DMS153 treated with DMSO at 0.1 percent for 48 hours (cell line): Measurements from ENCODE around the gene DDX31.

Experiments
- DNase-seq: peaks from one replicate; lab custom pipeline; 2025; ENCODE audit not compliant: unreplicated experiment; lab: John Stamatoyannopoulos, UW

The DDX31 gene

DNA sequence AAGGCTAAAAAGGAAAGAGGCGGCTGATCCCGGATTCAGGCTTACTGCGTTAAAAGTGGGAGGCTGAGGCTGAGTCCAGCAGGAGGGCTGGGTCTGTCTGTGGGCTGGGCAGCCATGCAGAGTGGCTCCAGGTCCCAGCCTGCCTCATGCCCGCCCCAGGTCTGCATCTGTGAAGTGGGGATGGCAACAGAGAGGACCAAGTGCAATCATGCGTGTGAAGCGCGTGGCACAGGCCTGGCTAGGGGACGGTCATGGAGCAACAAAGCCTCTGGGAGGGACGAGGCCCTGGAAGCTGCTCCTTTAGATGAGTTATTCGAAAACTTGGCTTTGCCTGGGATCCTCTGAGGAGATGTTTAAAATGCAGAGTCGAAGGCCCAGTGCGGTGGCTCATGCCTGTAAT lies 117.7 kb downstream of the DDX31 start:
- no peak for DNase-seq

DNA sequence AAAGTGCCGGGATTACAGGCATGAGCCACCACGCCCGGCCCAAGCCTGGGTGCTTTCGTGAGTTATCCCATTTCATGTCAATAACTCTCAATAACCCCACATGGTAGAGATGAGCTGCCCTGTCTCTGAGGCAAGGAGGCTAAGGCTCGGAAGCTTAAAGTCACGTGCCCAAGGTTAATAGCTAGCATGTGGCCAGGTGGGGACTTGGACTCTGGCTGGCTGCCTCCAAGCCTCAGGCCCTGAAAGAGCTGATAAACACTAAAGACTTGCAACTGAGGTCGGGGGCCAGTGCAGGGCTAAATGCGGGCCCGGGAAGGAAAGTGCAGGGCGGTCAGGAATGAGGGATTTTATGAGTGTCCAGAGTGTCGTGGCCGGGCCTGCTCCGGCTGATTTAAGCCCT lies 118.2 kb downstream of the DDX31 start:
- DNase-seq: no peak

DNA sequence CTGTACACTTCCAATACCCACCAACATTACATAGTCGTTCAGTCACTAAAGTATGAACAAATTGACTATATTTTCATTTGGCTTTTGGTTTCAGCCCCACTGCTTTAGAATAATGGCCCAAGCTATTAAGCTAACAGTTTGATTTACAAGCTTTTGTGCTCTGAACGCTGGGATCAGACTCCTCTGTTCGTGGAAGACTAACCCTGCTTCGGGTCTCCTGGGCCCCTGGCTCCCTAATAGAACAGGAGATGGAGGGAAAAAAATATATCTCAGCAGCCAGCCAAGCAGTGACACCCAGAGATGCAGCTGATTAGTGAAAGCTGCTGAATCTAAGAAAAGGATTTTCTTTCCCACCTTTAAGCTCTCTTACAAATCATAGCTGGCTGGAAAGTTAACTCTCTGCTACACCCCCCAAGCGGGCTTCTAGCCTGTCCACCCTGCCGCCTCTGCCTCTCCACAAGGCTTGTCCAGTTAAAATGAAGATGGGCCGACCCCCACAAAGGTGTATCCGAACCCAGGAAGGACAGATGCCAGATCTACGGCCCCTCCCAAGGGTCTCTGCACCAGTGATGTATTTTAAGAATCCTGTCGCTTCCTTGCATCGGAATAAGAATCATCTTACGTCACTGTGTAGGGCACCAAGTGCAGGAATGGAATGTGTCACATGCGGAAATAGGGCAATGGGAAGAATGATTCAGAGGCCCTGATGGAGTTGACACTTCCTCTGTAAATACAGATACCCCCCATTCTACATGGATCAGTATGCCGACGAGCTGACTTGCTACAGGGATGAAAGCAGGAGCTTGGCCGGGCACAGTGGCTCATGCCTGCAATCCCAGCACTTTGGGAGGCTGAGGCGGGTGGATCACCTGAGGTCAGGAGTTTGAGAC lies 120.8 kb downstream of the DDX31 start:
- DNase-seq: no peak

DNA sequence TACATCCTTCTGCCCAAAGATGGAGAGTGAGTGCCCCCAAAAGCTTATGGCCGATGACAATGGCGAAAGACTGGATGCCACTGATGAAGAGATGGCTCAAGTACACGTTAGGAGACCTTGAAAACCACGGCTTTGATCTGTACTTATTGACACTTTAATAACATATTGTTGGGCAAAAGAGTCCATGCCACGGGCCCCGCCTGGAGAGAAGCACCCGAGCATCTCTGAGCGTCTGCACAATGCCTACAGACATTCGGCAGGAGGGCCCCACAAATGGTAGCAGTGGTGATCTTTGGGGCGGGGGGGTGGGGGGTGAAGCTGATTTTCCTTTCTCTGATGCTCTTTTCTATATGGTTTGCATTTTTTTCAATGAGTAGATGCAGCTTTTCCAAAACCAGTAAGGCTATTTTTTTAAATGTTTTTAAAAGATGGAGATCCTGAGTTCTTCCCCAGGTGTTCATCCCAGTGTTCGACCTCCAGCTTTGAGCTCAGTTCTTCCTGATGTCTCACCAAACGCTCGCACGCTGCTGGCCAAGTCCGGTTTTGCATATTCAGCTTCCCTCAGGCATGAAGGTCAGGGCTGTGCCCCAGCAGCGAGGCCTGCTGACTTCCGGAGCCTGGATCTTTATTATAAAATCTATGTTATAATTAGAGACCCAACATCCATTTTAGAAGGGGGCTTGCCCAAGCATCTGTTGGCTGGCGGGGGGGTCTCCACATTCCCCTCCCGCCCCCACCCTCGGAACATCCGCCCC lies 121.6 kb downstream of the DDX31 start:
- DNase-seq: no peak

DNA sequence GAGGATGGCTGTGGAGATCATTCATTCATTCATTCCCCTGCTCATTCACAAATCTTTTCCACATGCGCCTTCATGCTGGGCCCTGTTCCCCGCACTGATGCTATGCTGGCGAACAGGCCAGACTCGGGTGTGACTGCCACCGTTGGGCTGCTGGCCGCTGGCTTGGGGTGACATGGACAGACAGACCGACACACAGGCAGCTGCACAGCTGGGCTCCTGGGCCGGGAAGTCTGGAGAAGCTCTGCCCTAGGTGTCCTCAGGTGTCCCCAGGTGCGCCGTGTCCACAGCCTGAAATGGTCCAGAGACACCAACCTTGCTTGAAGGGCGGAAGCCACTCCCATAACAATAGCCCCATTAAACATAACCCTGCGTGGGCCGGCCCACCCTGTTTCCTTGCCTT lies 122.3 kb downstream of the DDX31 start:
- no peak for DNase-seq

DNA sequence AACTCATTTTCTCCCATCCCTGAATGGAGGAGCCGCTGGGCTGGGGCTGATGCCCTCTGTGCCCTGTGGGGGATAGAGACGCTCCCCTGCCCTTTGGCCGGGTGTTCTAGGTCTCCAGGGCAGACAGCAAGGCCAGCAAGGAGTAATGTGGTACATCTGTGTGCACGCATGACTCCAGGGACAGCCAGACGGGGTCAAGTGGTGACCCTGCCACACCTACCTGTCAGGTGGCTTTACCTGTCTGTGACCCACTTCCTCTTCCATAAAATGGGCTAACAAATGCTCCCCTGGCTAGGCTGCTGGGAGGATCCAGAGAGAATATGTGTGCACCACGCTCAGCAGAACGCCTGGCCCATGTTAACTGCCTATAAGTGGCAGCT lies 122.7 kb downstream of the DDX31 start:
- DNase-seq: no peak

DNA sequence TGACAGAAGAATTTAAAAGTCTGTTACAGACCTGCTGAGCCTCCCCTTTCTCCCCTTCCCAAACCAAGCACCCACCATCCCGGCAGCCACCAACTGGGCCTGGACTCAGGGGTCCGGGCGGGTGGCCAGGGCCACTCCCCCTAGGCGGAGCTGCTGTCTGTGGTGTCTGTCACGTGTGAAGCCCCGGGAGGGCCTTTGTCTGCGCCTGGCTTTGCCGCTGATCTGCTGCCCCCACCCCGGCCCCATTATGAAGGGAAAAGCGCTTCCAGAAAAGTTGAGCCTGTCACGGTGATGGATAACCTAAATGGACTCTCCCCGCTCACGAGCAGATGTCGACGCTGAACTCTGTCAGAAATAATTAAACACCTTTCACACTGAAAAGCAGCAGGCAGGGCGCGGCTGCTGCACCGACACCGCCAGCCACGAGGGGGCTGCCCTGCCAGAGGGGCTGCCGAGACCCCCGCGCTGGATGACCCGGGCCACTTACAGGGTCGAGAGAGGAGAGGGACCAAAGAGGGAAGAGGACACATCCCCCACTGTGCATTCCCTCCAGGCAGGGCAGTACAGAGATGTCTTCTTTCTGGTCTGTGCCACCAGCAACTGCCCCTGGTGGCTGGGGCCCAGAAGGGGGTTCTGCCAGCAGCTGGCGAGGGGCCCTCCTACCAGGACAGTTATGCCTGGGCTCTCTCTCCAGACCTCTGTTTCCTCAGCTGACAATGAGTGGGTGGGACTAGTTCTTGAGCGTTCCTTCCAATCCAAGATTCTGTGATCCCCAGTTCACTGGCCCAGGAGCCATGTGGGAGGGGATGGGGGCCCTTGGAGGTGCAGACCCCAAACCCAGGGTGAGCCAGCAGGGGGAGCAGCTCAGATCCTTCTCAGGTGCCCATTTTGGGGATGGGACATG lies 123.4 kb downstream of the DDX31 start:
- no peak for DNase-seq

DNA sequence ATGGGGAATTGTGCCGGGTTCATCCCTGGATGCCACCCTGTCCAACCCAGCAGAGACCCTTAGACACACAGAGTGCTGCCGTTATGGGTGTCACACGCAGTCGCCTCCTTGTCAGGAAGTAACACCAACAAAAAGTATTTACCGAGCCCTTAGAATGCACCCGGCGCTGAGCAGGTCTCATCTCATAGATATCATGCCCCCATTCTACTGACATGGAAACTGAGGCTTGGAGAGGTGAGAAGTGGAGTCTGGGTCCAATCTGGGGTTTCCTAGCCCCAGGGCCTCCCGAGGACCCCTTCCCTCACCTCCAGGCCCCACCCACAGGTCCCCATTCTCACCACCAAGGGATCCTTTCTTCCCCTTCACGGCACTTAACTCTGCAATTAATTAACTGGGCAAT lies 124.2 kb downstream of the DDX31 start:
- no peak for DNase-seq

DNA sequence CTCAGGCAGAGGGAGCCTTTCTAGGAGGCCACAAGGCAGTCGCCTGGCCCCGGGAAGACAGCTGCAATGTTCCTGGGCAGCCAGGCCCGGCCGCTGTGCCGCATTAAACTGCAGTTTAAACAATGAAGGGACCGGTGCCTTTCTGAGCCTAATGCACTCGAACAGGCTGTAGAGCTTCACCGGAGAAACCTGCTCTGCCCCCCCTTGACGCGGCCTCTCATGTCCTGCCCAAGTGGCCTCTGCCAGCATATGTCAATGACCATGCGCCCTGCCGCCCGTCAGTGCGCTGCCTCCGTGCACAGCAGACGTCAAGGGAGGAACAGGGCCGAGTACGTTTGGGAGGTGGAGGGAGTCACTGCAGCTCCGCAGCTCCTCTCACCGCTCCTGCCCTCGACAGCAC lies 125.8 kb downstream of the DDX31 start:
- DNase-seq: no peak

DNA sequence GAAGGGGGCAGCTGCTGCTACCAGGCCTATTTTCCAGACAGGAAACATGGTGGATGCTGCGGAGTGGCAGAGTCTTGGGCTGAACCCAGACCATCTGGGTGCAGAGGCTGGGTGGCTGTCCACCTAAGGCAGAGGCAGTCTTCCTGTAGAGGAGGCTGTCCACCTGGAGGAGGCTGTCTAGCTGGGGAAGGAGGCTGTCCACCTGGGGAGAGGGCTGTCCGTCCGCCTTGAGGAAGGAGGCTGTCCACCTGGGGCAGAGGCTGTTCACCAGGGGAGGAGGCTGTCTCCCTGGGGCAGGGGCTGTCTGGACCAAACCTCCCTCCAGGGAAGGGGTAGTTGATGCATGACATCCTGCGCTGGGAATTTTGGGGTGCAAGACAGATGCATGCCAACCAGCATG lies 126.5 kb downstream of the DDX31 start:
- no peak for DNase-seq
